ENCODE results near the gene LHX4. TPM values are rescaled to one million over a fixed set of nuclear protein-coding genes. Genes with fewer than 3 reads are reported as not detected.
A peak's percentile ranks its signal among the peaks of the same experiment; 100 is the strongest.

The LHX4 gene
- polyA plus RNA-seq, 6 donors from 2014 or later = 0.12 to 0.42 (median 0.23) TPM; not detected in 1

- H3K9me3 Mint-ChIP-seq = peaks cover 0 to 8% (median 0%) of the 10 kb centered on the region in 7 donors
- H3K4me3 Mint-ChIP-seq = no peak overlapping the region
- H3K4me1 Mint-ChIP-seq = peaks cover 0 to 5% (median 0%) of the 10 kb centered on the region in 3 donors
- ATAC-seq (ENCODE audit: low read depth in 2 of 2) = no peak
- DNase-seq = no peak
- H3K27me3 Mint-ChIP-seq = no peaks in the 10 kb centered on the region
- H3K36me3 Mint-ChIP-seq = peaks cover 9 to 24% of the 10 kb centered on the region in 2 donors
- H3K27ac Mint-ChIP-seq = peak overlapping the region in 2 of 6 donors; percentile 63 to 83
Measured at GRCh38 chr1:180287988-180288705, 58.1 kb downstream of the LHX4 start.

- ATAC-seq (ENCODE audit: low read depth in 2 of 2) (no peak), DNase-seq (no peak)
- Mint-ChIP-seq H3K4me3 (no peak overlapping the region), H3K27ac (no peak overlapping the region), H3K36me3 (peaks cover 9 to 17% of the 10 kb centered on the region in 2 donors), H3K27me3 (no peaks in the 10 kb centered on the region), H3K9me3 (peaks cover 0 to 8% (median 0%) of the 10 kb centered on the region in 7 donors), H3K4me1 (peaks cover 0 to 5% (median 0%) of the 10 kb centered on the region in 3 donors)
Measured at GRCh38 chr1:180288940-180289339, 58.9 kb downstream of the LHX4 start.

- no peak overlapping the region for H3K4me3 Mint-ChIP-seq
- no peak overlapping the region for H3K27ac Mint-ChIP-seq
- peaks cover 0 to 5% (median 0%) of the 10 kb centered on the region in 3 donors for H3K4me1 Mint-ChIP-seq
- ATAC-seq (ENCODE audit: low read depth in 2 of 2) (no peak), DNase-seq (no peak)
- H3K36me3 Mint-ChIP-seq = peaks cover 8 to 16% of the 10 kb centered on the region in 2 donors
- no peaks in the 10 kb centered on the region for H3K27me3 Mint-ChIP-seq
- peaks cover 0 to 9% (median 2%) of the 10 kb centered on the region in 7 donors for H3K9me3 Mint-ChIP-seq
Measured at GRCh38 chr1:180290265-180291001, 60.4 kb downstream of the LHX4 start.

GRCh38 chr1:180291004-180291403 is 60.9 kb downstream of the LHX4 start:
- Mint-ChIP-seq H3K36me3 (peaks cover 8 to 21% of the 10 kb centered on the region in 2 donors), H3K4me3 (no peak overlapping the region), H3K27ac (no peak overlapping the region), H3K27me3 (no peaks in the 10 kb centered on the region), H3K9me3 (peaks cover 0 to 9% (median 3%) of the 10 kb centered on the region in 7 donors), H3K4me1 (peaks cover 0 to 5% (median 0%) of the 10 kb centered on the region in 3 donors)
- ATAC-seq (ENCODE audit: low read depth in 2 of 2) (no peak), DNase-seq (no peak)

GRCh38 chr1:180294711-180295110 is 64.6 kb downstream of the LHX4 start:
- H3K27me3 Mint-ChIP-seq = no peaks in the 10 kb centered on the region
- peak overlapping the region in 3 of 6 donors; percentile 24 to 50 (median 36) for H3K27ac Mint-ChIP-seq
- peaks cover 0 to 12% (median 0%) of the 10 kb centered on the region in 3 donors for H3K4me1 Mint-ChIP-seq
- ATAC-seq (ENCODE audit: low read depth in 2 of 2) = no peak
- H3K9me3 Mint-ChIP-seq = peaks cover 0 to 9% (median 3%) of the 10 kb centered on the region in 7 donors
- peaks cover 14 to 17% of the 10 kb centered on the region in 2 donors for H3K36me3 Mint-ChIP-seq
- no peak for DNase-seq
- H3K4me3 Mint-ChIP-seq = no peak overlapping the region

GRCh38 chr1:180295999-180296398 is 65.9 kb downstream of the LHX4 start:
- no peak overlapping the region for H3K4me3 Mint-ChIP-seq
- H3K27me3 Mint-ChIP-seq = no peaks in the 10 kb centered on the region
- H3K4me1 Mint-ChIP-seq = peaks cover 0 to 7% (median 0%) of the 10 kb centered on the region in 3 donors
- peaks cover 12 to 14% of the 10 kb centered on the region in 2 donors for H3K36me3 Mint-ChIP-seq
- no peak for ATAC-seq (ENCODE audit: low read depth in 2 of 2)
- H3K27ac Mint-ChIP-seq = peak overlapping the region in 1 of 6 donors; percentile 80
- peaks cover 0 to 9% (median 3%) of the 10 kb centered on the region in 7 donors for H3K9me3 Mint-ChIP-seq
- DNase-seq = no peak

GRCh38 chr1:180299479-180300221 is 69.6 kb downstream of the LHX4 start:
- H3K27ac Mint-ChIP-seq = peak overlapping the region in 2 of 6 donors; percentile 14 to 87
- ATAC-seq (ENCODE audit: low read depth in 2 of 2) (no peak), DNase-seq (no peak)
- no peaks in the 10 kb centered on the region for H3K27me3 Mint-ChIP-seq
- H3K36me3 Mint-ChIP-seq = peaks cover 12 to 13% of the 10 kb centered on the region in 2 donors
- peaks cover 0 to 7% (median 0%) of the 10 kb centered on the region in 3 donors for H3K4me1 Mint-ChIP-seq
- no peak overlapping the region for H3K4me3 Mint-ChIP-seq
- H3K9me3 Mint-ChIP-seq = peaks cover 0 to 3% (median 0%) of the 10 kb centered on the region in 7 donors

GRCh38 chr1:180301135-180301742 is 71.2 kb downstream of the LHX4 start:
- H3K27ac Mint-ChIP-seq = peak overlapping the region in 1 of 6 donors; percentile 59
- H3K36me3 Mint-ChIP-seq = peaks cover 6 to 10% of the 10 kb centered on the region in 2 donors
- ATAC-seq (ENCODE audit: low read depth in 2 of 2) (no peak), DNase-seq (no peak)
- H3K4me3 Mint-ChIP-seq = no peak overlapping the region
- peaks cover 0 to 6% (median 3%) of the 10 kb centered on the region in 7 donors for H3K9me3 Mint-ChIP-seq
- no peaks in the 10 kb centered on the region for H3K27me3 Mint-ChIP-seq
- H3K4me1 Mint-ChIP-seq = peaks cover 0 to 7% (median 0%) of the 10 kb centered on the region in 3 donors

- Mint-ChIP-seq H3K27me3 (no peaks in the 10 kb centered on the region), H3K4me3 (no peak overlapping the region), H3K27ac (peak overlapping the region in 1 of 6 donors; percentile 27), H3K36me3 (peaks cover 27 to 31% of the 10 kb centered on the region in 2 donors), H3K9me3 (peaks cover 3 to 17% (median 13%) of the 10 kb centered on the region in 7 donors), H3K4me1 (peaks cover 0 to 3% (median 0%) of the 10 kb centered on the region in 3 donors)
- DNase-seq = no peak
- no peak for ATAC-seq (ENCODE audit: low read depth in 2 of 2)
Measured at GRCh38 chr1:180309338-180309737, 79.3 kb downstream of the LHX4 start.

GRCh38 chr1:180310095-180310494 is 80.0 kb downstream of the LHX4 start:
- H3K27ac Mint-ChIP-seq = no peak overlapping the region

GRCh38 chr1:180311011-180311730 is 81.1 kb downstream of the LHX4 start:
- DNase-seq = no peak
- ATAC-seq (ENCODE audit: low read depth in 2 of 2) = no peak
- Mint-ChIP-seq H3K36me3 (peaks cover 26 to 29% of the 10 kb centered on the region in 2 donors), H3K27me3 (no peaks in the 10 kb centered on the region), H3K27ac (no peak overlapping the region), H3K9me3 (peaks cover 3 to 13% (median 11%) of the 10 kb centered on the region in 7 donors), H3K4me3 (no peak overlapping the region), H3K4me1 (peaks cover 0 to 3% (median 0%) of the 10 kb centered on the region in 3 donors)

More at GRCh38 chr1:180310095-180310494, 80.0 kb downstream of the LHX4 start:
- Mint-ChIP-seq H3K27me3 (no peaks in the 10 kb centered on the region), H3K9me3 (peaks cover 3 to 17% (median 13%) of the 10 kb centered on the region in 7 donors), H3K4me1 (peaks cover 0 to 3% (median 0%) of the 10 kb centered on the region in 3 donors), H3K4me3 (no peak overlapping the region), H3K36me3 (peaks cover 27 to 31% of the 10 kb centered on the region in 2 donors)
- DNase-seq (no peak), ATAC-seq (ENCODE audit: low read depth in 2 of 2) (no peak)

- Mint-ChIP-seq H3K9me3 (peaks cover 0 to 10% (median 1%) of the 10 kb centered on the region in 7 donors), H3K27me3 (no peaks in the 10 kb centered on the region), H3K4me3 (no peak overlapping the region), H3K4me1 (peaks cover 0 to 3% (median 0%) of the 10 kb centered on the region in 3 donors), H3K36me3 (peaks cover 13 to 14% of the 10 kb centered on the region in 2 donors), H3K27ac (no peak overlapping the region)
- ATAC-seq (ENCODE audit: low read depth in 2 of 2) = no peak
- no peak for DNase-seq
Measured at GRCh38 chr1:180312926-180313325, 82.9 kb downstream of the LHX4 start.
